ENCODE results near the gene EIF2S1.
A peak's percentile ranks its signal among the peaks of the same experiment; 100 is the strongest.
"Not testable (repeated sequence)": the region's sequence is repeated elsewhere in the genome, so short reads cannot be mapped to it uniquely, and the experiment has no call there.

EIF2S1 gene

GRCh38 chr14:67413806-67414769, 54.0 kb downstream of the EIF2S1 start:
- DNase-seq: no peak

DNA sequence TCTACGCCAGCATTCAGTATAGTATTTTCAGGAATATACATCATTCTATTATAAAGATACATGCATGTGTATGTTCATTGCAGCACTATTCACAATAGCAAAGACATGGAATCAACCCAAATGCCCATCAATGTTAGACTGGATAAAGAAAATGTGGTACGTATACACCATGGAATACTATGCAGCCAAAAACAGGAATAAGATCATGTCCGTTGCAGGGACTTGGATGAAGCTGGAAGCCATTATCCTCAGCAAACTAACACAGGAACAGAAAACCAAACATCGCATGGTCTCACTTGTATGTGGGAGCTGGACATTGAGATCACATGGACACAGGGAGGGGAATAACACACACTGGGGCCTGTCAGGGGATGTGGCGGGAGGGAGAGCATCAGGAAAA, 55.5 kb downstream of the EIF2S1 start:
- DNase-seq: not testable (repeated sequence)

DNA sequence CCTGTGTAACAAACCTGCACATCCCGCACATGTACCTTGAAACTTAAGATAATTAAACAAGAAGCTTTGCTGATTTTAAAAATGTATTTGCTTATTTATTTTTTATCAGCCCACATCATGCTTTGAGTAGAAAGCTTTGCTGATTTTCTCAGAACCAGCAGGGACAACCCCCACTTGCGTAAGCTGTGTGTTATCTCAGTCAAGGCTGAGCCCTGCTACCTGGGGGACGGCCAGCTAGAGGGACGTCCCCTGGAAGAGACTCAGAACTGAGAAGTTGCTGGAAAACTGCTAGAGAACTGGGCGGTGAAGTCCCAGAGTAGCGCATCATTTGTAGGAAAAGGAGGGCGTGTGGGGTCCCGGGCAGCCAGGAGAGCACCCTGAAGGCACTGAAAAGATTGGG, 56.0 kb downstream of the EIF2S1 start:
- DNase-seq: no peak

DNA sequence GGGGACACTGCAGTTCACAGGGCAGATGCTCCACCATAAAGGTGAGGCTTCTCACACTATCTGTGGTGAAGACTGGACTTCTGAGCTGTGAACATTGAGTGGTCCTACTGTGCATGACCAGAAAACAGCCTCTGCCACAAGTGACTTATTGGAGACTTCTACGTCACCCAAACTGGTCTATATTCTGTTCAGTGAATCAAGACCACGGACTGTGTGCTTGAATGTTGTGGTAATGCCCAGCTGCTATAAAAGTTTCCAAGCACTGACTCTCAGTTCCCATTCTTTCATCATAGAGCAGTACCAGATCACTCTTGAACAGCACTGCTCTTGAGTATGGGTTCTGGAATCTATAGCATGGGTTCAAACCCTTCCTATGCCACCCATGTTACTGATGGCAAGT, 56.7 kb downstream of the EIF2S1 start:
- no peak for DNase-seq

DNA sequence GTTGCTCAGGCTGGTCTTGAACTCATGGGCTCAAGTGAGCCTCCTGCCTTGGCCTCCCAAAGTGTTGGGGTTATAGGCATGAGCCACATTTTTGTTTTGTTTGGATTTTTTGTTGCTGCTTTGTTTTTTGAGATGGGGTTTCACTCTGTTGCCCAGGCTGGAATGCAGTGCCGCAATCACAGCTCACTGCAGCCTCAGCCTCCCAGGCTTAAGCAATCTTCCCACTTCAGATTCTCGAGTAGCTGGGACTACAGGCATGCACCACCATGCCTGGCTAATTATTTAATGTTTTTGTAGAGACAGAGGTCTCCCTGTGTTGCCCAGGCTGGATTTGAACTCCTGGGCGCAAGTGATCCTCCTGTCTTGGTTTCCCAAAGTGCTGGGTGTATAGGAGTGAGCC, 57.5 kb downstream of the EIF2S1 start:
- DNase-seq: no peak

- DNase-seq: no peak
Observed at GRCh38 chr14:67418401-67419191, 58.5 kb downstream of the EIF2S1 start.

DNA sequence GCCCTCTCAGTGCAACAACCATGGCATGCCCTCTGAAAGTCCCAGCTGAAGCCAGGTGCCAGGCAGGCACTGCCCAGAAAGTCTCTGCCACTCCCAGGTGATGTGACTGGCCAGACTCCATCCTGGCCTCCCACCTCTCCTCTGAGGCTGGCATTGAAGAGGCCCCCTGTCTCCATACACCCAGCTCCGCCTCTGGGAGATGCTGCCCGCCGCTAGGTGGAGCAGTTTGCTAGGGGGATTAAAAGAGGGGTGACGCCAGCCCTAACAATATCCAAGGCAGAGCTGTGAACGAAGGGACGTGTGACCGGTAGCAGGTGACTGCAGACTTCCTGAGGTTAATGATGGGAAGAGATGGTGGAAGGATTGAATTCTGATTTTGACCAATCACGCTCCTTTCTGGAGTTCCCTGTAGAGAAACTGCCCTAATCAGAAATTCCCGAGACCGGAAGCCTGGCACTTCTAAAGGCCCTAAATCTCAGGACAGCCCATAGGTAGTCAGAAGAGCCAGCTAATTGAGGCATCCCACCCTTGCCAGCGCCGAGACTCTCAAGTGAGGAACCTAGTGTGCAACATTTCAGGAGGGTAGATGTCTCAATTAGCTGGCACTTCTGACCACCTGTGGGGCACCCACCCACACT, 60.1 kb downstream of the EIF2S1 start:
- peak; percentile 26 for DNase-seq

DNA sequence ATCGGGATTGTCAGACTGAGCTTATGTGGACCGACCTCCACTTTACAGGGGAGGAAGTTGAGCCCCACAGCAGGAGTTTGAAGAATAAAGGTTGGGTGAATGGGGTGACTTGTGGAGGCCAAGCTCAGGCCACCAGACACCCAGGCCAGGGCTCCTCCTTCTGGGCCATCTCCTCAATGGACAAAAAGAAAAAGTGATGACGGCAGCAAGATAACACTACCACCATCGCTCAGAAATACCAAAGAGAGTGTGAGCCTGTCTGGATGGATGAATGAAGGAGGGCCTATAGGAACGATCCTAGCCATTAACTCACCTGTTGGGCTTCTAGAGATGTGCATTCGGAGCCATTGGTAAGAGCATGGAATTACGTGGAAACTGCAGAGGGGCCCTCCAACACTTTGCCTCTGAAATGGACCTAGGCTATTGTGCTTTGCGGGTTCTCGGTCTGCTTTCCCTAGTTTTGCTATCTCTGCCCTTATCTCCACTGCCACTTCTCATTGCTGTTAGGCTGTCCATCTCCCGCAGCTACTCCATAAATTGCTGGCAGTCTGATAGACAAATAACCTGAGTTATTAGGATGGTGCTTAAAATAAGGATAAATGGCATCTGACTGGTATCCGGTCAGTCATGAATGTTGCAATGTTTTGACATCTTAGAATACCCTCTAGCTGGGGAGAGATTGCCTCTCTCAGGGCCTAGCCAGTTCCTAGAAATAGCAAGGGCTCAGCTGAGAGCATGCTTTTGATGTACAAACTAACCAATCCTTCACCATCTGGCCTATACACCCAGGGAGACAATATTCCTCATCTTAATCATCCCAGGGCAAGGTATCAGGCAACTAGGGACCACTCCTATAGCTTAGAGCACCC, 61.5 kb downstream of the EIF2S1 start:
- no peak for DNase-seq

DNA sequence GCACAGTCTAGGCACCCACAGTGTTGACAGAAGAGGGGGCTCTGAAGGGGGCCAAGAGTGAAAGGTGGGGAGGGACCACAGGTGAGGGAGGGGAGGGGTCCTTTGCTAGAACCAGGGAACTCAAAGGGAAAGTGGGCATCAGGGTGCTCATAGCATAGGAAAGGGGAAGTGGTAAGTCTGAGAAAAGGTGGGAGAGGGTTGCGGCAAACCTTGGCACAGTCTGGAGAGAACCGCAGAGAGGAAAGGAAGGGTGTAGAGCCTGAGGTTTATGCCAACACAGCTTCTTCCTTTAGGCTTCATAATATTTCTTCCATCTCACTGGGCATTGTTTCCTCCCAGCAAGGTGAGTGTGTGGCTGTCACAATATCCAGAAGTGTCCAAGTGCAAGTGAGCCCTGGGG, 63.3 kb downstream of the EIF2S1 start:
- DNase-seq: no peak

DNA sequence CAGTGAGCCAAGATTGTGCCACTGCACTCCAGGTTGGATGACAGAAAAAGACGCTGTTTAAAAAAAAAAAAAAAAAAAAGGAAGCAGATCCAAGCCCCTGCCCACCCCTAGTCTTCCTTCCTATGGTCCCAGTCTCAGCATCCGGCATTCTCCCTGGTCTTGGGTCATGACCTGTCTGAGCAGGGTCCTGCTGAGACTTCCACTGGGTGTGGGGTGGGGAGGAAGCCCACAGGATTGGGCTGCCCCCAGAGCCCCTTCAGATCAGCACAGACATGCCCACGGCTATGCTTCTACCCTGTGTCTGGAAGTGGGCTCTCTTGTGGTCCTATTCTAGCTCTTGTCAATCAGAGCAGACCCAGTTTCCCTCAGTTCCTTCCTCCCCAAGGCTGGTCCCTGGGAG, 64.4 kb downstream of the EIF2S1 start:
- DNase-seq: no peak

DNA sequence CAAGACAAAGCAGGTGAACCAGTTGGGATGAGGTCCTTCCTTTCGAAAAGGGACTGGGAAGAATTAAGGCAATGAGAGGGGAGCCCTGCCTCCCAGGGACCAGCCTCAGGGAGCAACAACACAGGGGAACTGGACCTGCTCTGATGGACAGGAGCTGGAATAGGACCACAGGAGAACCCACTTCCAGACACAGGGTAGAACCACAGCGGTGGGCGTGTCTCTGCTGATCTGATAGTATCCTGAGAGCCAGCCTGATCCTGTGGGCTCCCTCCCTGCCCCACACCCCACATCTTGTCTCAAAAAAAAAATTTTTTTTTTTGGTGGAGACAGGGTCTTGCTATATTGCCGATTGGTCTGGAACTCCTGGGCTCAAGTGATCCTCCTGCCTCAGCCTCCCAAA, 65.5 kb downstream of the EIF2S1 start:
- no peak for DNase-seq

DNA sequence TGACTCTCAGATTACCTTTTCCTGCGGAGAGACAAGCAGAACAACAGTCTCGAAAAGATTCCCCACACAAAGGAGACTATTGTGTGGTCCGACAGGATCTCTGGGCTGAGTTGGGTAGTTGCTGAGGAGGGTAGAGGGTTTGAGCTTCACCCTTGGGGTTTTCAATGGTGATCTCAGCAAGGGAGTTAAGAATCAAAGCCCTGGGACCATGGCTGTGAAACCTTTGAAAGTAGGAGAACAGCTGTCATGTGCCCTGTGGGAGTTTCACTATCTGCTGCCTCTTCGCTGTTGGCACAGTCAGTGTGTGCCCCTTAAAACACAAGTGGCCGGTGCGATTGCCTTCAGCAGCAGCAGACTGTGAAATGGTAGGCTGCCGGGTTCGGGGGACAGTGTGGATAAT, 66.0 kb downstream of the EIF2S1 start:
- DNase-seq: no peak

- peak; percentile 81 for DNase-seq
Observed at GRCh38 chr14:67426983-67427606, 67.0 kb downstream of the EIF2S1 start.

GRCh38 chr14:67428501-67429031, 68.4 kb downstream of the EIF2S1 start:
- no peak for DNase-seq

- no peak for DNase-seq
Observed at GRCh38 chr14:67429510-67430205, 69.5 kb downstream of the EIF2S1 start.

DNA sequence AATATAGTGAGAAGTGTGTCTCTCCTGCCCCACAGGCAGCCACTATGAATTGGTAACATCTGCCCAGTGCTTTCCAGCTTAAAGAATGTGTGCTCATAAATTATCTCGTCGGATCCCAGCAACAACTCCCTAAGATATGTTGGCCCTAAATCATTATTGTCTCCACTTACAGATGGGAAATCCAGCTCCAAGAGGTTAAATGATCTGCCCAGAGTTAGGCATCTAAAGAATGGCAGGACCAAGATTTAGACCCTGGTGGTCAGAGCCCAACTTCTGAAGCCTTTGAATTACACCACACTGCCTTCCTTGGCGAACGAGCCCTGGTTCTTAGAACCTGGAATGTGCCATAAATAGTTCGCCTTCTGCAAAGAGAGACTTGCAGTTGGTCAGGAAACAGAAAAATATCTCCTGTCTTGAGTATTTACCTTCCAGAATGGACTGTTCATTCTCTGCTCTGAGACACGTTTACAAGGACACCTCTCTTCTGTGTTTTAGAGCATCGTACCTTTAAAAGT, 72.0 kb downstream of the EIF2S1 start:
- DNase-seq: no peak

DNA sequence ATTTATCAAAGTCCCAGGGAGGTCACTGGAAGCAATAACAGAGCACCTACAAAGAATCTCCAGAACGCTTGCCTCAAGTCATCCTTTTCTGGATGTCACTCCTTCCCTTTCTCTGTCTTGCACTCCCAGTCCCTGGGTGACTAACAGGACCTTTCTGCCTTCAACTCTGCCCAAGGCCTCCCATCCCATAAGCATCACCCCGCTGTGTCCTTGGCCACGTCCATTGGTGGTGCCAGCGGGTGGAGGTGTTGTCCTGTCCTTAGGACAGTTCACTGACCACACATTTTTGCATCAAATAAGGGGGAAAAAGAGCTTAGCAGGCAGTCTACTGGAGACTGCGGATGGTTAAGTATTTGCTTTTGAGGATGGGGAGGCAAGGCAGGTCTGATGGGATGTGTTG, 75.5 kb downstream of the EIF2S1 start:
- no peak for DNase-seq

All from CD4-positive, alpha-beta T cell treated with Interleukin-10 for 1 hour (primary cell).